Astrocyte (in vitro differentiated cells and primary cell): Measurements from ENCODE around the gene RAB11FIP5.

Experiments used
- EZH2 ChIP-seq: IDR thresholded peaks from 2 replicates; pipeline ENCODE4 v1.6.1; 2012; ENCODE audit warnings: mild to moderate bottlenecking, low read length, inconsistent platforms; ENCODE audit not compliant: insufficient read depth
- TF ChIP-seq, protein P1 (sequence below): IDR thresholded peaks from 2 replicates; pipeline ENCODE4 v1.5.1; 2011; ENCODE audit warnings: low read depth, mild to moderate bottlenecking, inconsistent platforms, low read length, moderate library complexity; ENCODE audit not compliant: insufficient read depth

- TF ChIP-seq, protein P1, sequence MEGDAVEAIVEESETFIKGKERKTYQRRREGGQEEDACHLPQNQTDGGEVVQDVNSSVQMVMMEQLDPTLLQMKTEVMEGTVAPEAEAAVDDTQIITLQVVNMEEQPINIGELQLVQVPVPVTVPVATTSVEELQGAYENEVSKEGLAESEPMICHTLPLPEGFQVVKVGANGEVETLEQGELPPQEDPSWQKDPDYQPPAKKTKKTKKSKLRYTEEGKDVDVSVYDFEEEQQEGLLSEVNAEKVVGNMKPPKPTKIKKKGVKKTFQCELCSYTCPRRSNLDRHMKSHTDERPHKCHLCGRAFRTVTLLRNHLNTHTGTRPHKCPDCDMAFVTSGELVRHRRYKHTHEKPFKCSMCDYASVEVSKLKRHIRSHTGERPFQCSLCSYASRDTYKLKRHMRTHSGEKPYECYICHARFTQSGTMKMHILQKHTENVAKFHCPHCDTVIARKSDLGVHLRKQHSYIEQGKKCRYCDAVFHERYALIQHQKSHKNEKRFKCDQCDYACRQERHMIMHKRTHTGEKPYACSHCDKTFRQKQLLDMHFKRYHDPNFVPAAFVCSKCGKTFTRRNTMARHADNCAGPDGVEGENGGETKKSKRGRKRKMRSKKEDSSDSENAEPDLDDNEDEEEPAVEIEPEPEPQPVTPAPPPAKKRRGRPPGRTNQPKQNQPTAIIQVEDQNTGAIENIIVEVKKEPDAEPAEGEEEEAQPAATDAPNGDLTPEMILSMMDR, result no peak
- TF ChIP-seq EZH2, result no peak
Observed at GRCh38 chr2:73112026-73112912, 479 bp downstream of the RAB11FIP5 start.
